GM13976 (cell line): ENCODE results near the gene ADCY5.

Source experiments
- DNase-seq: peaks from one replicate; pipeline ENCODE4 v3.0.0; 2012; ENCODE audit warnings: low spot score
- CTCF ChIP-seq: IDR thresholded peaks from 2 replicates; pipeline ENCODE4 v1.5.1; 2012; ENCODE audit warnings: borderline replicate concordance, mild to moderate bottlenecking; ENCODE audit not compliant: insufficient read depth; ENCODE audit errors: extremely low read depth, missing control alignments, control extremely low read depth
- in situ Hi-C: fragments of 300-500 bp; cut with MboI; formaldehyde crosslinking; loops from one replicate; pipeline ENCODE4 v1.12.0; 2022; ENCODE audit warnings: low sequenced_read_pairs, mixed read lengths, inconsistent platforms; ENCODE audit not compliant: unreplicated experiment

ADCY5 gene

GRCh38 chr3:123313889-123314288, 135.0 kb downstream of the ADCY5 start:
- in situ Hi-C loops: no loop called here
- no peak for DNase-seq
- no peak for TF ChIP-seq CTCF

- DNase-seq: no peak
- in situ Hi-C loops: no loop called here
- no peak for TF ChIP-seq CTCF
Measured at GRCh38 chr3:123312331-123313265, 136.3 kb downstream of the ADCY5 start.

GRCh38 chr3:123311201-123311600, 137.7 kb downstream of the ADCY5 start:
- DNase-seq: no peak
- no peak for TF ChIP-seq CTCF
- in situ Hi-C loops: no loop called here

GRCh38 chr3:123310741-123311140, 138.1 kb downstream of the ADCY5 start:
- in situ Hi-C loops: no loop called here
- no peak for TF ChIP-seq CTCF
- no peak for DNase-seq

GRCh38 chr3:123310186-123310585, 138.7 kb downstream of the ADCY5 start:
- TF ChIP-seq CTCF: no peak
- DNase-seq: no peak
- in situ Hi-C loops: no loop called here

- no peak for DNase-seq
- TF ChIP-seq CTCF: no peak
- in situ Hi-C loops: no loop called here
Measured at GRCh38 chr3:123307064-123307463, 141.8 kb downstream of the ADCY5 start.
